CD14-positive monocyte (primary cell): ENCODE results near the gene MLEC. TPM values are rescaled to one million over a fixed set of nuclear protein-coding genes. Genes with fewer than 3 reads are reported as not detected.
A peak's percentile ranks its signal among the peaks of the same experiment; 100 is the strongest.

ENCODE experiments used
- DNase-seq, 3 donors: peaks; one replicate each; pipeline ENCODE4 v3.0.0-alpha.2; 2011 to 2022
- H2AFZ ChIP-seq: 2 replicates; pipeline ENCODE4 v1.6.0; 2012; ENCODE audit warnings: mild to moderate bottlenecking, low read depth, low read length, inconsistent platforms; ENCODE audit not compliant: insufficient read depth, poor library complexity, severe bottlenecking
- H3K27ac ChIP-seq, 2 donors: 1 replicate in 1 of 2; 2 replicates in 1 of 2; pipeline ENCODE4 v1.5.1; 2012 to 2013; ENCODE audit warnings: low read length in 2 of 2, control low read depth in 1 of 2, inconsistent platforms in 1 of 2, low read depth in 1 of 2, mild to moderate bottlenecking in 1 of 2
- H3K27me3 ChIP-seq, 2 donors: one replicate each; pipeline versions ENCODE4 v1.6.0 to v1.6.1; 2011 to 2013; ENCODE audit warnings: low read length in 2 of 2; ENCODE audit not compliant: control insufficient read depth in 2 of 2, insufficient read depth in 2 of 2
- H3K36me3 ChIP-seq, 2 donors: replicated peaks in 1 of 2; 1 replicate in 1 of 2; 2 replicates in 1 of 2; pipeline versions ENCODE4 v1.5.1 to v1.6.1; 2012 to 2013; ENCODE audit warnings: low read length in 2 of 2, control low read depth in 1 of 2, inconsistent platforms in 1 of 2, mild to moderate bottlenecking in 1 of 2; ENCODE audit not compliant: insufficient read depth in 2 of 2, control insufficient read depth in 1 of 2
- H3K4me1 ChIP-seq, 2 donors: 1 replicate in 1 of 2; 2 replicates in 1 of 2; pipeline versions ENCODE4 v1.5.1 to v1.6.1; 2012 to 2013; ENCODE audit warnings: low read length in 2 of 2, control low read depth in 1 of 2, inconsistent platforms in 1 of 2, mild to moderate bottlenecking in 1 of 2, moderate library complexity in 1 of 2; ENCODE audit not compliant: insufficient read depth in 2 of 2, control insufficient read depth in 1 of 2
- H3K4me2 ChIP-seq: replicated peaks from 2 replicates; pipeline ENCODE3; 2012; ENCODE audit warnings: low read length, moderate library complexity, mild to moderate bottlenecking; ENCODE audit not compliant: poor library complexity, severe bottlenecking; ENCODE audit errors: extremely low read depth
- H3K4me3 ChIP-seq, 3 experiments: fragments of 200-600 bp in 1 of 3; sonication (generic) in 1 of 3; replicated peaks in 1 of 3; 1 replicate in 2 of 3; 2 replicates in 1 of 3; pipeline ENCODE4 v1.5.1; 2011 to 2013; ENCODE audit warnings: low read length in 3 of 3, mild to moderate bottlenecking in 3 of 3, control low read depth in 2 of 3, low read depth in 2 of 3, inconsistent platforms in 1 of 3, moderate library complexity in 1 of 3
- H3K79me2 ChIP-seq: 2 replicates; pipeline ENCODE4 v1.6.0; 2012; ENCODE audit warnings: mild to moderate bottlenecking, control low read depth, inconsistent platforms, low read length, moderate library complexity; ENCODE audit not compliant: insufficient read depth
- H3K9ac ChIP-seq: 2 replicates; pipeline ENCODE4 v1.6.0; 2017; ENCODE audit warnings: low read length, mild to moderate bottlenecking; ENCODE audit not compliant: insufficient read depth, poor library complexity, severe bottlenecking
- H3K9me3 ChIP-seq, 2 donors: replicated peaks in 1 of 2; 1 replicate in 1 of 2; 2 replicates in 1 of 2; pipeline versions ENCODE4 v1.5.1 to v1.6.1; 2012 to 2013; ENCODE audit warnings: low read length in 2 of 2, control low read depth in 1 of 2; ENCODE audit not compliant: control insufficient read depth in 1 of 2, insufficient read depth in 1 of 2
- H4K20me1 ChIP-seq: 2 replicates; pipeline ENCODE4 v1.6.0; 2012; ENCODE audit warnings: mild to moderate bottlenecking, low read length, control low read depth, moderate library complexity; ENCODE audit not compliant: insufficient read depth
- H3K27ac Mint-ChIP-seq, 7 donors: one replicate each; pipeline ENCODE4 v1.8.0; 2020; ENCODE audit warnings: mild to moderate bottlenecking in 7 of 7, mixed read lengths in 7 of 7, moderate library complexity in 6 of 7, inconsistent platforms in 2 of 7
- H3K27me3 Mint-ChIP-seq, 3 donors: one replicate each; pipeline ENCODE4 v1.8.0; 2021 to 2022; ENCODE audit warnings: low read depth in 3 of 3, mild to moderate bottlenecking in 3 of 3, mixed read lengths in 3 of 3, moderate library complexity in 3 of 3, inconsistent platforms in 1 of 3
- H3K36me3 Mint-ChIP-seq, 2 donors: one replicate each; pipeline ENCODE4 v1.8.0; 2020; ENCODE audit warnings: mixed read lengths in 2 of 2, inconsistent platforms in 1 of 2, mild to moderate bottlenecking in 1 of 2
- H3K4me1 Mint-ChIP-seq: one replicate; pipeline ENCODE4 v1.8.0; 2020; ENCODE audit warnings: mild to moderate bottlenecking, mixed read lengths
- H3K4me3 Mint-ChIP-seq, 2 donors: one replicate each; pipeline ENCODE4 v1.8.0; 2020; ENCODE audit warnings: mild to moderate bottlenecking in 2 of 2, mixed read lengths in 2 of 2, moderate library complexity in 1 of 2
- H3K9me3 Mint-ChIP-seq, 7 donors: one replicate each; pipeline ENCODE4 v1.8.0; 2020 to 2022; ENCODE audit warnings: mixed read lengths in 7 of 7, mild to moderate bottlenecking in 6 of 7, moderate library complexity in 6 of 7, inconsistent platforms in 2 of 7
- whole genome bisulfite sequencing: methylation state at CpG from one replicate; pipeline ENCODE4 v1.1.5; 2013; ENCODE audit warnings: missing lambda C conversion rate; ENCODE audit not compliant: insufficient coverage; 5-methylcytosine and 5-hydroxymethylcytosine counted together
- intact Hi-C, 2 donors: fragments of 100-400 bp; cut with micrococcal nuclease; formaldehyde crosslinking; loops; one replicate each; pipeline versions ENCODE4 v1.15.0 to v1.15.1; 2023
- polyA plus RNA-seq, 3 donors: library from polyadenylated mRNA; depleted of rRNA in 1 of 3; unstranded in 2 of 3; stranded (reverse) in 1 of 3; fragments of 300-500 nt in 2 of 3; fragments of >200 nt in 1 of 3; fragmentation: Illumina TruSeq in 2 of 3; gene quantifications; 1 replicate in 2 of 3; 2 replicates in 1 of 3; pipeline ENCODE4 v1.2.3, GENCODE V29; 2012 to 2021
- TF ChIP-seq, protein P1 (sequence below): fragments of 200-600 bp; IDR thresholded peaks from one replicate; pipeline ENCODE4 v1.8.0; 2022; ENCODE audit warnings: antibody characterized with exemption, mild to moderate bottlenecking

Gene MLEC
- polyA plus RNA-seq, 3 donors: 10.9 to 79.5 (median 65.3) TPM

DNA sequence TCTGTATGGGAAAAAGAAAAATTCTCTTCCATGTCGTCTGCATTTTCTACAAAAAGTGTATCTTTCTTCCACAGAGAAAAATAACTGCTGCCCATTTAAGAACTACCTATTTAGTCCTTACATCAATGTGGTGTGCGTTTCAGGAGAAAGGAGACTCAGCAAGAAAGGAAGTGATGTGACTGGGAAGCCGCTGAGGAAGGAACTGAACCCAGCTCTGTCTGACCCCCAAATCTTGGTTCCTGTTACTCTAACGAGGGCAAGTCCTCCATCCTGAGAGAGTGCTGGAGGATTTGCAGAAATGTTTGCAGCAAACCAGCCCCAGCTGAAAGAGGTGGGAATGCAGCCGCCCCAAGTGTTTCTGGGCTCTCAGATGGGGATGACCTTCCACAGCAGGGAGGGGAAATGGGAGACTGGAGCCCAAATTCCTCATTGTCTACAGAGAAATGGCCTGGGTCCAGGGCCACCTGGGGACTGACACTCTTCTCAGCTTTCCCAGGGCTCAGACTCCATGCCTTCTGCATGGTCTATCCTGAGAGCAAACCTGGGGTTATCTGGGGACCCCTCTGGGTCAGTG is 6.7 kb upstream of the MLEC start:
- H2AFZ ChIP-seq: peak overlapping the region; percentile 67
- DNase-seq: peak; percentile 34 to 66 (median 49)
- H3K4me3 ChIP-seq: peak overlapping the region in 1 of 3 experiments; percentile 32
- Mint-ChIP-seq H3K4me3 (peak overlapping the region in 1 of 2 donors; percentile 52), H3K4me1 (peaks cover 40% of the 10 kb centered on the region), H3K9me3 (peaks cover 0 to 2% (median 0%) of the 10 kb centered on the region in 7 donors), H3K27me3 (peaks cover 0 to 6% (median 0%) of the 10 kb centered on the region in 3 donors), H3K36me3 (no peaks in the 10 kb centered on the region), H3K27ac (peak overlapping the region in 6 of 7 donors; percentile 38 to 82 (median 66))
- H3K9me3 ChIP-seq: no peaks in the 10 kb centered on the region
- H4K20me1 ChIP-seq: no peaks in the 10 kb centered on the region
- TF ChIP-seq, protein P1, sequence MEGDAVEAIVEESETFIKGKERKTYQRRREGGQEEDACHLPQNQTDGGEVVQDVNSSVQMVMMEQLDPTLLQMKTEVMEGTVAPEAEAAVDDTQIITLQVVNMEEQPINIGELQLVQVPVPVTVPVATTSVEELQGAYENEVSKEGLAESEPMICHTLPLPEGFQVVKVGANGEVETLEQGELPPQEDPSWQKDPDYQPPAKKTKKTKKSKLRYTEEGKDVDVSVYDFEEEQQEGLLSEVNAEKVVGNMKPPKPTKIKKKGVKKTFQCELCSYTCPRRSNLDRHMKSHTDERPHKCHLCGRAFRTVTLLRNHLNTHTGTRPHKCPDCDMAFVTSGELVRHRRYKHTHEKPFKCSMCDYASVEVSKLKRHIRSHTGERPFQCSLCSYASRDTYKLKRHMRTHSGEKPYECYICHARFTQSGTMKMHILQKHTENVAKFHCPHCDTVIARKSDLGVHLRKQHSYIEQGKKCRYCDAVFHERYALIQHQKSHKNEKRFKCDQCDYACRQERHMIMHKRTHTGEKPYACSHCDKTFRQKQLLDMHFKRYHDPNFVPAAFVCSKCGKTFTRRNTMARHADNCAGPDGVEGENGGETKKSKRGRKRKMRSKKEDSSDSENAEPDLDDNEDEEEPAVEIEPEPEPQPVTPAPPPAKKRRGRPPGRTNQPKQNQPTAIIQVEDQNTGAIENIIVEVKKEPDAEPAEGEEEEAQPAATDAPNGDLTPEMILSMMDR: no peak
- intact Hi-C loops: no loop called here
- peak overlapping the region; percentile 33 for H3K4me2 ChIP-seq
- peak overlapping the region; percentile 3 to 46 for H3K27ac ChIP-seq
- WGBS: 19% methylated on average over 4 of the region's 5 CpGs
- H3K4me1 ChIP-seq: peaks cover 40 to 53% of the 10 kb centered on the region in 2 donors
- no peaks in the 10 kb centered on the region for H3K27me3 ChIP-seq
- no peaks in the 10 kb centered on the region for H3K36me3 ChIP-seq
- H3K9ac ChIP-seq: no peak overlapping the region
- H3K79me2 ChIP-seq: no peaks in the 10 kb centered on the region

- H3K79me2 ChIP-seq: peaks cover 24% of the 10 kb centered on the region
- H2AFZ ChIP-seq: no peak overlapping the region
- H3K4me3 ChIP-seq: peak overlapping the region in 1 of 3 experiments; percentile 39
- peaks cover 0 to 2% (median 0%) of the 10 kb centered on the region in 7 donors for H3K9me3 Mint-ChIP-seq
- H3K9me3 ChIP-seq: no peaks in the 10 kb centered on the region
- peak overlapping the region; percentile 55 for H3K9ac ChIP-seq
- peaks cover 55 to 60% of the 10 kb centered on the region in 2 donors for H3K4me1 ChIP-seq
- peak; percentile 83 to 93 (median 93) for DNase-seq
- peaks cover 0 to 4% (median 0%) of the 10 kb centered on the region in 3 donors for H3K27me3 Mint-ChIP-seq
- H3K27me3 ChIP-seq: no peaks in the 10 kb centered on the region
- intact Hi-C loops: no loop called here
- H3K27ac Mint-ChIP-seq: peak overlapping the region; percentile 94 to 99 (median 97)
- peaks cover 19% of the 10 kb centered on the region for H4K20me1 ChIP-seq
- H3K4me3 Mint-ChIP-seq: peak overlapping the region; percentile 34 to 35
- 24% methylated on average over 4 of the region's 8 CpGs for WGBS
- TF ChIP-seq, protein P1: peak; percentile 28
- H3K27ac ChIP-seq: peak overlapping the region; percentile 67 to 94
- peaks cover 54% of the 10 kb centered on the region for H3K4me1 Mint-ChIP-seq
- no peaks in the 10 kb centered on the region for H3K36me3 Mint-ChIP-seq
- no peaks in the 10 kb centered on the region for H3K36me3 ChIP-seq
- peak overlapping the region; percentile 95 for H3K4me2 ChIP-seq
These were observed 2.4 kb upstream of the MLEC start for GRCh38 chr12:120684523-120684932.
